Measurements from ENCODE around the gene COL20A1.
A peak's percentile ranks its signal among the peaks of the same experiment; 100 is the strongest.
"Not testable (repeated sequence)": the region's sequence is repeated elsewhere in the genome, so short reads cannot be mapped to it uniquely, and the experiment has no call there.

Gene COL20A1

DNA sequence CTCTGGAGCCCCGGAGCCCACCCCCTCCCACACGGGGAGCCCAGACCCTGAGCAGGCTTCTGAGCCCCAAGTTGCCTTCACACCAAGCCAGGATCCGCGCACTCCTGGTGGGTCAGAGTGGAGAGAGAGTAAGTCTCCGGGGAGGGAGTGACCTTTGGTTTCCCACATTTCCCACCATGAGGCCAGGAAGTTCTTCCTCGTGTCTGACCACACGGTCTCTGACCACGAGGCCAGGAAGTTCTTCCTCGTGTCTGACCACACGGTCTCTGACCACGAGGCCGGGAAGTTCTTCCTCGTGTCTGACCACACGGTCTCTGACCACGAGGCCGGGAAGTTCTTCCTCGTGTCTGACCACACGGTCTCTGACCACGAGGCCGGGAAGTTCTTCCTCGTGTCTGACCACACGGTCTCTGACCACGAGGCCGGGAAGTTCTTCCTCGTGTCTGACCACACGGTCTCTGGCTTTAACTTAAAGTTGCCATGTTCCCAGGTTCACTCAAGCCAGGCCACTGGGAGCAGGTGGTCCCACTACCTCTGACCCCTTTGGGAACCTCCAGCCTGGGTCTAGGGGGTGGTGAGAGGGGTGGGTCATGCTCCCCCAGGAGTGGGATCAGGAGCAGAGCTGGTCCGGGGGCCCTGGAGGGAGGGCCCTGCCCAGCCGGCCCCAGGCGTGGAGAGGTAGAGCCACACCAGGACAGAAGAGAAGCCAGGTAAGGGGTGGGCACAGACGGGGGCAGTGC is 13.1 kb downstream of the COL20A1 start:
- not testable (repeated sequence) for DNase-seq (ENCODE audit: insufficient read length, low spot score); FAIRE-seq

- no peak for DNase-seq (ENCODE audit: insufficient read length, low spot score)
- no peak for FAIRE-seq
These were observed 13.9 kb downstream of the COL20A1 start for GRCh38 chr20:63306673-63307537.

- peak; percentile 52 for FAIRE-seq
- DNase-seq (ENCODE audit: insufficient read length, low spot score): no peak
These were observed 14.7 kb downstream of the COL20A1 start for GRCh38 chr20:63307538-63308217.

DNA sequence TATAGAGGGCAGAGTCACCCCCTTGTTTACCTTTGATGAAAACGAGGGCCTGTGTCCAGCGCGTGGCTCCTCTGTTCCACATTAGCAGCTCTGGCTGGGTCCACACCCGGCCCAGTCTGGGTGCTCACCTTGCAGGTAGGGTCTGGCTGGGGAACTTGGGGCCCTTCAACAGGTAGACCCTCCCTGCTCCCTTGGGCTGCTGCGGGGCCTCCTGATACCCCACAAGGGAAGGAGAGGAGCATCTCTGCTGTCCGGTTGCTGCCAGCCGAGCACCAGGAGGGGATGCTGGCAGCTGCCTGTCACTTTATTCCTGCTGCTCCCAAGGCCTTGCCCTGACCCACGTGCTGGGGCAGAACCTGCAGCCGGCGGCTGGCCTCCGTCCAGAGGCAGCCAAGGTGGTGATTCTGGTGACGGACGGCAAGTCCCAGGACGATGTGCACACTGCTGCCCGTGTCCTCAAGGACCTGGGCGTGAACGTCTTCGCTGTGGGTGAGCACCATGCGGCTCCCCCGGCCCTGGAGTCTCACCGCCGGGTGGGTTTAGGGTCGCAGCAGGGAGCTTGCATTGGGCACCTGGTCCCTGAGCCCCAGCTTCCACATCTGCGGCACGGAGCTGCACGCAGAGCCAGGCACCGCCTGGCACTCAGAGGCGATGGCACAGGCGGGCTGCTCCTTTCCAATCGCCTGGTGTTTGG is 15.4 kb downstream of the COL20A1 start:
- FAIRE-seq: no peak
- DNase-seq (ENCODE audit: insufficient read length, low spot score): no peak

- peak; percentile 95 for FAIRE-seq
- peak; percentile 94 for DNase-seq (ENCODE audit: insufficient read length, low spot score)
These were observed 16.5 kb downstream of the COL20A1 start for GRCh38 chr20:63309261-63310071.

DNA sequence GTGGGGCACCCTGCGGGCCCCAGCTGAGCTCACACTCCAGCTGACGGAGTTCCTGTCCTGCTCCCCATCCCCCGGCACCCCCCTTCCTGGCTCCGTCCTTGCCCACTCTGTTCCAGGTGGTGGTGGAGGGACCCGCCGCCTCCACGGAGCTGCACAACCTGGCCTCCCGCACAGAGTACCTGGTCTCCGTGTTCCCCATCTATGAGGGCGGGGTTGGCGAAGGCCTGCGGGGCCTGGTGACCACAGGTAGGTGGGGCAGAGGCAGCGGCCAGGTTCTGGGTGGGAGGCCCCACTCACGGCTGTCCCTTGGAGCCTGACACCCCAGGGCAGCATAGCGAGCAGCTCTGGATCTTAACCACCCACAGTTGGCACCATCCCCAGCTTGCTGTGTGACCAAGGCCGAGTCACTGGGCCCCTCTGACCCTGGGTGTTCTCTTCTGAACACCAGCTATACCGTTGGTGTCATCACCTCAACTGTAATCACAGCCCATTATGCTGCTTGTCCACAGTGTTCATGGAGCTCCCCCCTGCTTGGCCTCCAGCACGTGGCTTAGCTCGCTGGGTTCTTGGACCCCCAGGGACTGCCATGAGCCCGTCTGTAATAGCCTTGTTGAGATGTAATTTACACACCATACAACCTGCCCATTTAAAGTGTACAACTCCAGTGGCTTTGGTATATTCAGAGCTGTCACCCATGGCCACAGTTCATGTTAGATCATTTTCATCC is 17.4 kb downstream of the COL20A1 start:
- FAIRE-seq (peak; percentile 89), DNase-seq (ENCODE audit: insufficient read length, low spot score) (no peak)

DNA sequence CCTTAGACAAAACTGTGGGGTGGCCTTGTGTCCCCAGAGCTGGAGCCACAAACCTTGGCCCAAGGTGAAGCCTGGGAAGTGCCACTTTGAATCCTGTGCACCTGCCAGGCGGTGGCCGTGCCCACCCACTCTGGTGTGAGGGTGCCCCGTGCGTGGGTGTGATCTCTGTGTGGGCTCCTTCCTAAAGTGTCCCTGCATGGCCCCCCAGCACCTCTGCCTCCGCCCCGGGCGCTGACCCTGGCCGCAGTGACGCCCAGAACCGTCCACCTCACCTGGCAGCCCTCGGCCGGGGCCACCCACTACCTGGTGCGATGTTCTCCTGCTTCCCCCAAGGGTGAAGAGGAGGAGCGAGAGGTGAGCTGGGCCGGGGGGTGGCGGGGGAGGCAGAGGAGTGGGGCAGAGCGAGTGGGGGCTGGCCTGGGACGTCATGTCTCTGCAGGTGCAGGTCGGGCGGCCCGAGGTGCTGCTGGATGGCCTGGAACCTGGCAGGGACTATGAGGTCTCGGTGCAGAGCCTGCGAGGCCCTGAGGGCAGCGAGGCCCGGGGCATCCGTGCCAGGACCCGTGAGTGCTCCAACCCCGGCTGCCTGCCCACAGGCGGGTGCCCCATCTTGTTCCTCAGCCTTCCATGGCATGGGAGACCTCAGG is 18.3 kb downstream of the COL20A1 start:
- no peak for FAIRE-seq
- no peak for DNase-seq (ENCODE audit: insufficient read length, low spot score)

GRCh38 chr20:63311833-63312243 is 18.9 kb downstream of the COL20A1 start:
- FAIRE-seq: peak; percentile 4

GRCh38 chr20:63312273-63312672 is 19.3 kb downstream of the COL20A1 start:
- FAIRE-seq (no peak), DNase-seq (ENCODE audit: insufficient read length, low spot score) (no peak)

More at GRCh38 chr20:63311833-63312243, 18.9 kb downstream of the COL20A1 start:
- no peak for DNase-seq (ENCODE audit: insufficient read length, low spot score)

DNA sequence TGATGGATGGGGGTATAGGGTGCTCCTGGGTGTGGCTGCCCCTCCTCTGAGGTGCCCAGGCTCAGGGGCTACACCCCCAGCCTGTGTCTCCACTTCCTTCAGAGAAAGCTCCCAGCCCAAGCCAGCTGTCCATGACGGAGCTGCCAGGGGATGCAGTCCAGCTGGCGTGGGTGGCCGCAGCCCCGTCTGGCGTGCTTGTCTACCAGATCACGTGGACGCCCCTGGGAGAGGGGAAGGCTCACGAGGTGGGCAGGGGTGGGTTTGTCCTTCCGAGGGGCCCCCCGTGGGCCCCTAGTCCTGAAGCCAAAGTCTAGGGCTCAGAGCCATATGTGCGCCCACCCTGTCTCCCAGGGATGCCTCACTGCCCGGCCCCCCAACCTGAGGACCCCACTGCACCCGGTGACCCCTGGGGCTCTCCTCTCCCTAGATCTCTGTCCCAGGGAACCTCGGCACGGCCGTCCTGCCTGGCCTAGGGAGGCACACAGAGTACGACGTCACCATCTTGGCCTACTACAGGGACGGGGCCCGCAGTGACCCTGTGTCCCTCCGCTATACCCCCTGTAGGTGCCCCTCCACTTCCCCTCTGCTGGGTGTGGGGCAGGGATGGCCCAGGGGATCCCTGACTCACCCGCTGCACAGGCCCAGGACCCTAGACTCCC is 19.8 kb downstream of the COL20A1 start:
- FAIRE-seq: no peak
- no peak for DNase-seq (ENCODE audit: insufficient read length, low spot score)

- FAIRE-seq: peak; percentile 64
These were observed 20.5 kb downstream of the COL20A1 start for GRCh38 chr20:63313349-63314014.

DNA sequence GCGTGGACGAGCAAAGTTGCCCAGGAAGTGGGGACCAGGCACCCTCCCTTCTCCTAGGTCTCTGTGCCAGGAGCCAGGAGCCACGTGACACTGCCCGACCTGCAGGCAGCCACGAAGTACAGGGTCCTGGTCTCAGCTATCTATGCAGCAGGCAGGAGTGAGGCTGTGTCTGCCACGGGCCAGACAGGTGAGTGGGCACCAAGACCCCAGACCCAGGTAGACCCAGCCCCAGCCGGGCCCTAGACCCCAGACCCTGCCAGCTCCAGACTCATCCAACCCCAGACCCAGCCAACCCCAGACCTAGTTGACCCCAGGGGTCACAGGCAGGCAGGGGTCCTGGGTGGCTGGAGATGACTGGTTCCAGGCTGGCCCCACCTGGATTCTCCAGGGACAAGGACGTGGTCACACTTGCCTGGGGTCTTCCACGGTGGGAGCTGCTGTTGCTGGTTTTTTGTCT is 21.1 kb downstream of the COL20A1 start:
- FAIRE-seq (peak; percentile 80), DNase-seq (ENCODE audit: insufficient read length, low spot score) (no peak)

More at GRCh38 chr20:63313349-63314014, 20.5 kb downstream of the COL20A1 start:
- no peak for DNase-seq (ENCODE audit: insufficient read length, low spot score)

- FAIRE-seq (peak; percentile 52), DNase-seq (ENCODE audit: insufficient read length, low spot score) (no peak)
These were observed 21.7 kb downstream of the COL20A1 start for GRCh38 chr20:63314566-63315239.

- FAIRE-seq (no peak), DNase-seq (ENCODE audit: insufficient read length, low spot score) (no peak)
These were observed 22.3 kb downstream of the COL20A1 start for GRCh38 chr20:63315240-63315689.

GRCh38 chr20:63315731-63316491 is 22.9 kb downstream of the COL20A1 start:
- DNase-seq (ENCODE audit: insufficient read length, low spot score) (no peak), FAIRE-seq (peak; percentile 9)

- FAIRE-seq (no peak), DNase-seq (ENCODE audit: insufficient read length, low spot score) (no peak)
These were observed 23.5 kb downstream of the COL20A1 start for GRCh38 chr20:63316502-63316921.
